ENCODE results near the gene MRGPRF.

MRGPRF gene

GRCh38 chr11:69022260-69022659 lies 9.2 kb upstream of the MRGPRF start:
- no peak for DNase-seq (ENCODE audit: low spot score)

GRCh38 chr11:69018924-69019323 lies 5.9 kb upstream of the MRGPRF start:
- DNase-seq (ENCODE audit: low spot score): no peak

GRCh38 chr11:69017951-69018350 lies 4.9 kb upstream of the MRGPRF start:
- no peak for DNase-seq (ENCODE audit: low spot score)

- no peak for DNase-seq (ENCODE audit: low spot score)
These were observed 2.0 kb upstream of the MRGPRF start for GRCh38 chr11:69014898-69015549.

GRCh38 chr11:69014084-69014851 lies 1.2 kb upstream of the MRGPRF start:
- no peak for DNase-seq (ENCODE audit: low spot score)

- no peak for DNase-seq (ENCODE audit: low spot score)
These were observed 696 bp downstream of the MRGPRF start for GRCh38 chr11:69012092-69013008.

GRCh38 chr11:69011624-69012091 lies 1.4 kb downstream of the MRGPRF start:
- no peak for DNase-seq (ENCODE audit: low spot score)

GRCh38 chr11:69010964-69011623 lies 2.0 kb downstream of the MRGPRF start:
- DNase-seq (ENCODE audit: low spot score): peak; percentile 70

- DNase-seq (ENCODE audit: low spot score): no peak
These were observed 2.6 kb downstream of the MRGPRF start for GRCh38 chr11:69010361-69010891.

GRCh38 chr11:69009441-69010211 lies 3.4 kb downstream of the MRGPRF start:
- no peak for DNase-seq (ENCODE audit: low spot score)

- peak; percentile 41 for DNase-seq (ENCODE audit: low spot score)
These were observed 4.2 kb downstream of the MRGPRF start for GRCh38 chr11:69008737-69009440.

GRCh38 chr11:69007975-69008381 lies 5.1 kb downstream of the MRGPRF start:
- no peak for DNase-seq (ENCODE audit: low spot score)

- no peak for DNase-seq (ENCODE audit: low spot score)
These were observed 6.2 kb downstream of the MRGPRF start for GRCh38 chr11:69006816-69007215.

GRCh38 chr11:69005631-69006368 lies 7.2 kb downstream of the MRGPRF start:
- DNase-seq (ENCODE audit: low spot score): no peak

- DNase-seq (ENCODE audit: low spot score): no peak
These were observed 7.8 kb downstream of the MRGPRF start for GRCh38 chr11:69005183-69005630.

- no peak for DNase-seq (ENCODE audit: low spot score)
These were observed 8.4 kb downstream of the MRGPRF start for GRCh38 chr11:69004411-69005182.

GRCh38 chr11:69003866-69004367 lies 9.1 kb downstream of the MRGPRF start:
- no peak for DNase-seq (ENCODE audit: low spot score)

- no peak for DNase-seq (ENCODE audit: low spot score)
These were observed 9.7 kb downstream of the MRGPRF start for GRCh38 chr11:69003301-69003865.
